WI38 (cell line): ENCODE results near the gene TNFRSF14.

Experiments used
- H3K4me3 ChIP-seq: 2 replicates; pipeline ENCODE4 v1.5.1; 2011; ENCODE audit warnings: low read depth, mild to moderate bottlenecking, control low read depth, low read length
- CTCF ChIP-seq: IDR thresholded peaks from 2 replicates; pipeline ENCODE4 v1.5.1; 2012; ENCODE audit warnings: low read depth, mild to moderate bottlenecking, control low read depth, low read length

TNFRSF14 gene

DNA sequence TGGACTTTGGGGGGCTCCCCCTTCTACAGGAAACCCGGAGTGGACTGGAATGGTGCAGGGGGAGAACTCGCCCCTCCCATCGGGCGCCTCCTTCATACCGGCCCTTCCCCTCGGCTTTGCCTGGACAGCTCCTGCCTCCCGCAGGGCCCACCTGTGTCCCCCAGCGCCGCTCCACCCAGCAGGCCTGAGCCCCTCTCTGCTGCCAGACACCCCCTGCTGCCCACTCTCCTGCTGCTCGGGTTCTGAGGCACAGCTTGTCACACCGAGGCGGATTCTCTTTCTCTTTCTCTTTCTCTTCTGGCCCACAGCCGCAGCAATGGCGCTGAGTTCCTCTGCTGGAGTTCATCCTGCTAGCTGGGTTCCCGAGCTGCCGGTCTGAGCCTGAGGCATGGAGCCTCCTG lies at the start of gene TNFRSF14:
Gene TNFRSF14, plus strand, starts transcription at position 95 of the 401 bp plus-strand sequence. Its CDS starts 294 bp downstream, at position 389.
- peak within 1 kb of the TSS; percentile 54 for H3K4me3 ChIP-seq
- TF ChIP-seq CTCF: peak; percentile 12; the same call in 1 of the 2 replicates

- no peak overlapping the region for H3K4me3 ChIP-seq
- no peak for TF ChIP-seq CTCF
These were observed 49.1 kb upstream of the TNFRSF14 start for GRCh38 chr1:2506901-2507565.

- TF ChIP-seq CTCF: no peak
- no peak overlapping the region for H3K4me3 ChIP-seq
These were observed 48.4 kb upstream of the TNFRSF14 start for GRCh38 chr1:2507744-2508155.

GRCh38 chr1:2508180-2508579 lies 48.0 kb upstream of the TNFRSF14 start:
- no peak overlapping the region for H3K4me3 ChIP-seq
- no peak for TF ChIP-seq CTCF

DNA sequence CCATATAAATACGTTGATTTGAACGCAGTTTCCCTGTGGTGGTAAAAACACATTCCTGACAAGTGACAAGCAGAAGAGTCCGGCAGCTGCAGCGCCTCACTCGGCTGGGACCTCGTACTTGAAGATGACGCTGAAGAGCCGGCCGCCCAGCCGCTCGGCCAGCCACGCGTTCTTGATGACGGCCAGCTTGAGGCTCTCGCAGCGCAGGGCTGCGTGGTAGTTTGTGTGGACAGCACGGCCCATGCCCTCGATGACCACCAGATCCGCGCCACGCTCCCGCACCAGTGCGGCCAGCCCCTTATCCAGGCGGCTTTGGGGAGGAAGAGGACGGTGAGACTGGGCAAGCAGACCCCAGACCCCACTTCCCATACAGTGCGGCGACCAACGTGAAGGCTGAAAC lies 47.4 kb upstream of the TNFRSF14 start:
- no peak overlapping the region for H3K4me3 ChIP-seq
- no peak for TF ChIP-seq CTCF

- no peak overlapping the region for H3K4me3 ChIP-seq
- no peak for TF ChIP-seq CTCF
These were observed 46.6 kb upstream of the TNFRSF14 start for GRCh38 chr1:2509589-2509988.

- H3K4me3 ChIP-seq: no peak overlapping the region
These were observed 45.6 kb upstream of the TNFRSF14 start for GRCh38 chr1:2510366-2511155.

More at GRCh38 chr1:2510366-2511155, 45.6 kb upstream of the TNFRSF14 start:
- TF ChIP-seq CTCF: no peak
